Activated naive CD4-positive, alpha-beta T cell treated with anti-CD3 and anti-CD28 coated beads, Interleukin-2, amount 10 ng/mL, durations not matched to agents 7 days and 5 days (primary cell): ENCODE results near the gene ZNF787.

Source experiments
- CTCF ChIA-PET: fragments of 350-600 bp; sonication (Branson Sonifier 250); formaldehyde crosslinking; loops from one replicate; lab custom pipeline; 2021; ENCODE audit warnings: antibody characterized with exemption; lab: Charles Lee
- DNase-seq: peaks from one replicate; pipeline ENCODE4 v3.0.0-alpha.2; 2020
- H3K27ac Mint-ChIP-seq: one replicate; pipeline ENCODE4 v1.8.0; 2021; ENCODE audit warnings: mild to moderate bottlenecking, moderate library complexity, mixed read lengths
- H3K27me3 Mint-ChIP-seq: one replicate; pipeline ENCODE4 v1.8.0; 2021; ENCODE audit warnings: mild to moderate bottlenecking, mixed read lengths
- H3K36me3 Mint-ChIP-seq: one replicate; pipeline ENCODE4 v1.8.0; 2021; ENCODE audit warnings: mixed read lengths
- H3K4me1 Mint-ChIP-seq: one replicate; pipeline ENCODE4 v1.8.0; 2021; ENCODE audit warnings: mixed read lengths
- H3K4me3 Mint-ChIP-seq: one replicate; pipeline ENCODE4 v1.8.0; 2021; ENCODE audit warnings: mild to moderate bottlenecking, moderate library complexity, mixed read lengths
- H3K9me3 Mint-ChIP-seq: one replicate; pipeline ENCODE4 v1.8.0; 2021; ENCODE audit warnings: mixed read lengths

The ZNF787 gene

GRCh38 chr19:56120371-56121179, 520 bp downstream of the ZNF787 start:
- Mint-ChIP-seq H3K9me3 (no peaks in the 10 kb centered on the region), H3K36me3 (peaks cover 9% of the 10 kb centered on the region), H3K4me1 (peaks cover 59% of the 10 kb centered on the region), H3K27ac (peak overlapping the region; percentile 97), H3K27me3 (no peaks in the 10 kb centered on the region), H3K4me3 (peak overlapping the region; percentile 87)
- CTCF ChIA-PET: no interaction called here
- peak; percentile 78 for DNase-seq

GRCh38 chr19:56120002-56120370, 1.1 kb downstream of the ZNF787 start:
- Mint-ChIP-seq H3K36me3 (peaks cover 10% of the 10 kb centered on the region), H3K4me3 (peak overlapping the region; percentile 87)

GRCh38 chr19:56119582-56119978, 1.5 kb downstream of the ZNF787 start:
- Mint-ChIP-seq H3K27ac (peak overlapping the region; percentile 90), H3K36me3 (peaks cover 13% of the 10 kb centered on the region), H3K27me3 (no peaks in the 10 kb centered on the region), H3K9me3 (no peaks in the 10 kb centered on the region), H3K4me3 (peak overlapping the region; percentile 87), H3K4me1 (peaks cover 57% of the 10 kb centered on the region)
- CTCF ChIA-PET: no interaction called here
- no peak for DNase-seq

More at GRCh38 chr19:56120002-56120370, 1.1 kb downstream of the ZNF787 start:
- DNase-seq: no peak
- CTCF ChIA-PET: no interaction called here
- H3K9me3 Mint-ChIP-seq: no peaks in the 10 kb centered on the region
- H3K4me1 Mint-ChIP-seq: peaks cover 57% of the 10 kb centered on the region
- peak overlapping the region; percentile 90 for H3K27ac Mint-ChIP-seq
- H3K27me3 Mint-ChIP-seq: no peaks in the 10 kb centered on the region

GRCh38 chr19:56118666-56119581, 2.2 kb downstream of the ZNF787 start:
- Mint-ChIP-seq H3K4me3 (peak overlapping the region; percentile 87), H3K27ac (peak overlapping the region; percentile 90), H3K27me3 (no peaks in the 10 kb centered on the region), H3K4me1 (peaks cover 57% of the 10 kb centered on the region), H3K36me3 (peaks cover 15% of the 10 kb centered on the region), H3K9me3 (no peaks in the 10 kb centered on the region)
- DNase-seq: no peak
- CTCF ChIA-PET: interaction anchor here (0.7 kb wide), 1 partner anchor 38 kb away, joined by 3 read pairs; no protein-coding TSS in a partner anchor

GRCh38 chr19:56117889-56118288, 3.2 kb downstream of the ZNF787 start:
- peaks cover 17% of the 10 kb centered on the region for H3K36me3 Mint-ChIP-seq
- H3K9me3 Mint-ChIP-seq: no peaks in the 10 kb centered on the region
- DNase-seq: no peak
- CTCF ChIA-PET: no interaction called here
- H3K4me1 Mint-ChIP-seq: peaks cover 60% of the 10 kb centered on the region
- H3K27ac Mint-ChIP-seq: no peak overlapping the region
- no peak overlapping the region for H3K4me3 Mint-ChIP-seq
- no peaks in the 10 kb centered on the region for H3K27me3 Mint-ChIP-seq

GRCh38 chr19:56117376-56117884, 3.7 kb downstream of the ZNF787 start:
- Mint-ChIP-seq H3K36me3 (peaks cover 17% of the 10 kb centered on the region), H3K27ac (no peak overlapping the region), H3K4me1 (peaks cover 61% of the 10 kb centered on the region), H3K27me3 (no peaks in the 10 kb centered on the region), H3K9me3 (no peaks in the 10 kb centered on the region), H3K4me3 (no peak overlapping the region)
- CTCF ChIA-PET: no interaction called here
- no peak for DNase-seq

- Mint-ChIP-seq H3K27ac (no peak overlapping the region), H3K36me3 (peaks cover 17% of the 10 kb centered on the region), H3K9me3 (no peaks in the 10 kb centered on the region), H3K27me3 (no peaks in the 10 kb centered on the region), H3K4me3 (no peak overlapping the region), H3K4me1 (peaks cover 61% of the 10 kb centered on the region)
- DNase-seq: no peak
- CTCF ChIA-PET: no interaction called here
Measured at GRCh38 chr19:56116606-56117005, 4.5 kb downstream of the ZNF787 start.

- peaks cover 15% of the 10 kb centered on the region for H3K36me3 Mint-ChIP-seq
- peaks cover 69% of the 10 kb centered on the region for H3K4me1 Mint-ChIP-seq
- DNase-seq: no peak
- H3K27me3 Mint-ChIP-seq: no peaks in the 10 kb centered on the region
- no peaks in the 10 kb centered on the region for H3K9me3 Mint-ChIP-seq
- CTCF ChIA-PET: no interaction called here
- H3K27ac Mint-ChIP-seq: no peak overlapping the region
- H3K4me3 Mint-ChIP-seq: no peak overlapping the region
Measured at GRCh38 chr19:56115490-56115889, 5.6 kb downstream of the ZNF787 start.

GRCh38 chr19:56114778-56115110, 6.4 kb downstream of the ZNF787 start:
- no peak overlapping the region for H3K4me3 Mint-ChIP-seq
- peaks cover 65% of the 10 kb centered on the region for H3K4me1 Mint-ChIP-seq

GRCh38 chr19:56114051-56114777, 6.9 kb downstream of the ZNF787 start:
- Mint-ChIP-seq H3K27ac (no peak overlapping the region), H3K4me3 (no peak overlapping the region), H3K27me3 (no peaks in the 10 kb centered on the region), H3K4me1 (peaks cover 60% of the 10 kb centered on the region), H3K9me3 (no peaks in the 10 kb centered on the region), H3K36me3 (peaks cover 11% of the 10 kb centered on the region)
- DNase-seq: no peak
- CTCF ChIA-PET: no interaction called here

More at GRCh38 chr19:56114778-56115110, 6.4 kb downstream of the ZNF787 start:
- Mint-ChIP-seq H3K9me3 (no peaks in the 10 kb centered on the region), H3K36me3 (peaks cover 15% of the 10 kb centered on the region), H3K27ac (peak overlapping the region; percentile 80), H3K27me3 (no peaks in the 10 kb centered on the region)
- DNase-seq: no peak
- CTCF ChIA-PET: no interaction called here

GRCh38 chr19:56113074-56113632, 7.9 kb downstream of the ZNF787 start:
- CTCF ChIA-PET: no interaction called here

GRCh38 chr19:56112313-56112709, 8.8 kb downstream of the ZNF787 start:
- DNase-seq: no peak
- CTCF ChIA-PET: no interaction called here

More at GRCh38 chr19:56113074-56113632, 7.9 kb downstream of the ZNF787 start:
- H3K4me1 Mint-ChIP-seq: peaks cover 57% of the 10 kb centered on the region
- H3K4me3 Mint-ChIP-seq: no peak overlapping the region
- H3K36me3 Mint-ChIP-seq: peaks cover 10% of the 10 kb centered on the region
- H3K9me3 Mint-ChIP-seq: no peaks in the 10 kb centered on the region
- no peaks in the 10 kb centered on the region for H3K27me3 Mint-ChIP-seq
- DNase-seq: no peak
- peak overlapping the region; percentile 58 for H3K27ac Mint-ChIP-seq

GRCh38 chr19:56111601-56112312, 9.3 kb downstream of the ZNF787 start:
- peak; percentile 63 for DNase-seq
- CTCF ChIA-PET: interaction anchor here (1.2 kb wide), 1 partner anchor 141 kb away, joined by 3 read pairs; no protein-coding TSS in a partner anchor

More at GRCh38 chr19:56112313-56112709, 8.8 kb downstream of the ZNF787 start:
- Mint-ChIP-seq H3K4me3 (no peak overlapping the region), H3K27ac (peak overlapping the region; percentile 73), H3K9me3 (no peaks in the 10 kb centered on the region), H3K36me3 (peaks cover 10% of the 10 kb centered on the region), H3K27me3 (no peaks in the 10 kb centered on the region), H3K4me1 (peaks cover 55% of the 10 kb centered on the region)

More at GRCh38 chr19:56111601-56112312, 9.3 kb downstream of the ZNF787 start:
- Mint-ChIP-seq H3K27me3 (no peaks in the 10 kb centered on the region), H3K4me1 (peaks cover 58% of the 10 kb centered on the region), H3K27ac (peak overlapping the region; percentile 75), H3K9me3 (no peaks in the 10 kb centered on the region), H3K4me3 (no peak overlapping the region), H3K36me3 (peaks cover 11% of the 10 kb centered on the region)
